Astrocyte (in vitro differentiated cells and primary cell): ENCODE results near the gene CNTNAP2. TPM values are rescaled to one million over a fixed set of nuclear protein-coding genes. Genes with fewer than 3 reads are reported as not detected.

Source experiments
- DNase-seq: peaks from one replicate; pipeline ENCODE4 v3.0.0-alpha.2; 2010; ENCODE audit warnings: low read depth
- FAIRE-seq: peaks from 2 replicates; lab custom pipeline; 2011; peaks lifted over from hg19 to GRCh38; lab: Jason Lieb, UNC
- H2AFZ ChIP-seq: 2 replicates; pipeline ENCODE4 v1.6.0; 2012; ENCODE audit warnings: low read depth, low read length, inconsistent platforms
- H3K27ac ChIP-seq: 2 replicates; pipeline ENCODE4 v1.5.1; 2011; ENCODE audit warnings: low read depth, low read length, inconsistent platforms
- H3K27me3 ChIP-seq: 2 replicates; pipeline ENCODE4 v1.6.0; 2011; ENCODE audit warnings: low read length, inconsistent platforms; ENCODE audit not compliant: insufficient read depth
- H3K36me3 ChIP-seq: 2 replicates; pipeline ENCODE4 v1.5.1; 2011; ENCODE audit warnings: low read length, inconsistent platforms; ENCODE audit not compliant: insufficient read depth
- H3K4me1 ChIP-seq: 2 replicates; pipeline ENCODE4 v1.5.1; 2011; ENCODE audit warnings: low read length, inconsistent platforms; ENCODE audit not compliant: insufficient read depth
- H3K4me2 ChIP-seq: 2 replicates; pipeline ENCODE4 v1.6.0; 2012; ENCODE audit warnings: low read length, inconsistent platforms
- H3K4me3 ChIP-seq: 2 replicates; pipeline ENCODE4 v1.5.1; 2011; ENCODE audit warnings: low read depth, mild to moderate bottlenecking, low read length, inconsistent platforms; ENCODE audit not compliant: insufficient read depth
- H3K79me2 ChIP-seq: 2 replicates; pipeline ENCODE4 v1.6.0; 2012; ENCODE audit warnings: mild to moderate bottlenecking, low read length, inconsistent platforms; ENCODE audit not compliant: insufficient read depth
- H3K9ac ChIP-seq: 2 replicates; pipeline ENCODE4 v1.6.0; 2012; ENCODE audit warnings: mild to moderate bottlenecking, low read length, inconsistent platforms
- H3K9me3 ChIP-seq: 2 replicates; pipeline ENCODE4 v1.5.1; 2012; ENCODE audit warnings: low read depth, mild to moderate bottlenecking, low read length, inconsistent platforms; ENCODE audit not compliant: insufficient read depth
- H4K20me1 ChIP-seq: 2 replicates; pipeline ENCODE4 v1.6.0; 2012; ENCODE audit warnings: low read length, inconsistent platforms; ENCODE audit not compliant: insufficient read depth
- H3K27ac Mint-ChIP-seq: one replicate; pipeline ENCODE4 v1.8.0; 2021; ENCODE audit warnings: mild to moderate bottlenecking, mixed read lengths; ENCODE audit not compliant: unreplicated experiment
- H3K27me3 Mint-ChIP-seq: one replicate; pipeline ENCODE4 v1.8.0; 2021; ENCODE audit warnings: low read depth, mixed read lengths; ENCODE audit not compliant: unreplicated experiment
- H3K36me3 Mint-ChIP-seq: one replicate; pipeline ENCODE4 v1.8.0; 2021; ENCODE audit warnings: low read depth, mixed read lengths; ENCODE audit not compliant: unreplicated experiment
- H3K4me1 Mint-ChIP-seq: one replicate; pipeline ENCODE4 v1.8.0; 2021; ENCODE audit warnings: low read depth, mixed read lengths; ENCODE audit not compliant: unreplicated experiment
- H3K4me3 Mint-ChIP-seq: one replicate; pipeline ENCODE4 v1.8.0; 2021; ENCODE audit warnings: mild to moderate bottlenecking, moderate library complexity, mixed read lengths; ENCODE audit not compliant: unreplicated experiment
- H3K9me3 Mint-ChIP-seq: one replicate; pipeline ENCODE4 v1.8.0; 2021; ENCODE audit warnings: mild to moderate bottlenecking, mixed read lengths; ENCODE audit not compliant: unreplicated experiment
- EZH2 ChIP-seq: IDR thresholded peaks from 2 replicates; pipeline ENCODE4 v1.6.1; 2012; ENCODE audit warnings: mild to moderate bottlenecking, low read length, inconsistent platforms; ENCODE audit not compliant: insufficient read depth
- total RNA-seq: library from RNA; stranded (reverse); gene quantifications from 2 replicates; pipeline ENCODE4 v1.2.1, GENCODE V29; 2021
- TF ChIP-seq, protein P1 (sequence below): IDR thresholded peaks from 2 replicates; pipeline ENCODE4 v1.5.1; 2011; ENCODE audit warnings: low read depth, mild to moderate bottlenecking, inconsistent platforms, low read length, moderate library complexity; ENCODE audit not compliant: insufficient read depth

Gene CNTNAP2
- total RNA-seq, 1 donor from 2014 or later: 20.0 TPM

DNA sequence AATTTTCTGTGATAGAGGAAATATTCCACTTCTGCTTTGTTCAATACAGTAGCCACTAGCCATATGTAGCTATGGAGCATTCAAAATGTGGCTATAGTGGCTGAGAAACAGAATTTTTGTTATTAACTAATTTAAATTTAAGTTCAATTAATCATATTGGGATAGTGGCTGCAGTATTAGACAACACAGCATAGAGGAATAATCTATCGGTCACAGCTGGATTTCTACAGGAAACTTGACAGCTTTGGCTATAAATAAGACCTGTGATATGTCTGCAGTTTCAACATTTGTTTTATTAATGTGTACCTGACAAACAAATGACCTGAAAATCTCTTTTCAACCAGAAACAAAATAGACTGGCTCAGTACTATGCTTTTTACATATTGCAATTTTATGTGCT is 953.2 kb downstream of the CNTNAP2 start:
- DNase-seq: no peak
- Histone ChIP-seq H3K4me3 (no peak overlapping the region), H3K9me3 (no peaks in the 10 kb centered on the region), H3K4me2 (no peak overlapping the region), H2AFZ (no peak overlapping the region), H3K9ac (no peak overlapping the region), H3K27me3 (no peaks in the 10 kb centered on the region), H4K20me1 (no peaks in the 10 kb centered on the region), H3K27ac (no peak overlapping the region), H3K36me3 (no peaks in the 10 kb centered on the region), H3K4me1 (no peaks in the 10 kb centered on the region), H3K79me2 (no peaks in the 10 kb centered on the region)
- H3K36me3 Mint-ChIP-seq: no peaks in the 10 kb centered on the region
- no peak overlapping the region for H3K4me3 Mint-ChIP-seq
- H3K4me1 Mint-ChIP-seq: no peaks in the 10 kb centered on the region
- TF ChIP-seq, protein P1, sequence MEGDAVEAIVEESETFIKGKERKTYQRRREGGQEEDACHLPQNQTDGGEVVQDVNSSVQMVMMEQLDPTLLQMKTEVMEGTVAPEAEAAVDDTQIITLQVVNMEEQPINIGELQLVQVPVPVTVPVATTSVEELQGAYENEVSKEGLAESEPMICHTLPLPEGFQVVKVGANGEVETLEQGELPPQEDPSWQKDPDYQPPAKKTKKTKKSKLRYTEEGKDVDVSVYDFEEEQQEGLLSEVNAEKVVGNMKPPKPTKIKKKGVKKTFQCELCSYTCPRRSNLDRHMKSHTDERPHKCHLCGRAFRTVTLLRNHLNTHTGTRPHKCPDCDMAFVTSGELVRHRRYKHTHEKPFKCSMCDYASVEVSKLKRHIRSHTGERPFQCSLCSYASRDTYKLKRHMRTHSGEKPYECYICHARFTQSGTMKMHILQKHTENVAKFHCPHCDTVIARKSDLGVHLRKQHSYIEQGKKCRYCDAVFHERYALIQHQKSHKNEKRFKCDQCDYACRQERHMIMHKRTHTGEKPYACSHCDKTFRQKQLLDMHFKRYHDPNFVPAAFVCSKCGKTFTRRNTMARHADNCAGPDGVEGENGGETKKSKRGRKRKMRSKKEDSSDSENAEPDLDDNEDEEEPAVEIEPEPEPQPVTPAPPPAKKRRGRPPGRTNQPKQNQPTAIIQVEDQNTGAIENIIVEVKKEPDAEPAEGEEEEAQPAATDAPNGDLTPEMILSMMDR: no peak
- no peak for TF ChIP-seq EZH2
- H3K27ac Mint-ChIP-seq: no peak overlapping the region
- H3K9me3 Mint-ChIP-seq: no peaks in the 10 kb centered on the region
- H3K27me3 Mint-ChIP-seq: no peaks in the 10 kb centered on the region
- FAIRE-seq: no peak

DNA sequence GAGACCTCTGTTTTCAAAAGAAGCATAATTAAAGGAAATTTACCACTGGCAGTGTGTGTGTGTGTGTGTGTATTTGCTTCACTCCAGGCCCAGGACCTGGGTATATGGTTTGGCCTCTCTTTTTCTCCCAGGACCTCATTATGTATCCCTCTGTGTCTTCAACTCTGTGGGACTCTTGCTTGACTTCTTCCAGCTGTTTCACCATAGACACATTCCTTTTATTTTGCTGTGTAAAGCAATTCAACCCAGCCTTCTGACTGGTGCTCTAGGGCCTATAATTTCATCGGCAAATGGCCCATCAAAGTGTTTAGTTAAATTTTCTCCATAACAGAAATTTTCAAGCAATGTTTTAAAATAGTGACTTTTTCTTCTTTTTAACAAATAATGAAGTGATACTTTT is 954.3 kb downstream of the CNTNAP2 start:
- H3K9me3 Mint-ChIP-seq: no peaks in the 10 kb centered on the region
- no peaks in the 10 kb centered on the region for H3K36me3 ChIP-seq
- no peak overlapping the region for H3K9ac ChIP-seq
- H3K79me2 ChIP-seq: no peaks in the 10 kb centered on the region
- H3K27ac ChIP-seq: no peak overlapping the region
- FAIRE-seq: no peak
- H3K36me3 Mint-ChIP-seq: no peaks in the 10 kb centered on the region
- no peaks in the 10 kb centered on the region for H3K4me1 Mint-ChIP-seq
- H3K27me3 ChIP-seq: no peaks in the 10 kb centered on the region
- H3K27ac Mint-ChIP-seq: no peak overlapping the region
- TF ChIP-seq EZH2: no peak
- TF ChIP-seq, protein P1: no peak
- no peak for DNase-seq
- no peak overlapping the region for H3K4me3 ChIP-seq
- H4K20me1 ChIP-seq: no peaks in the 10 kb centered on the region
- H3K4me2 ChIP-seq: no peak overlapping the region
- H3K9me3 ChIP-seq: no peaks in the 10 kb centered on the region
- H3K4me3 Mint-ChIP-seq: no peak overlapping the region
- H3K27me3 Mint-ChIP-seq: no peaks in the 10 kb centered on the region
- no peak overlapping the region for H2AFZ ChIP-seq
- H3K4me1 ChIP-seq: no peaks in the 10 kb centered on the region

DNA sequence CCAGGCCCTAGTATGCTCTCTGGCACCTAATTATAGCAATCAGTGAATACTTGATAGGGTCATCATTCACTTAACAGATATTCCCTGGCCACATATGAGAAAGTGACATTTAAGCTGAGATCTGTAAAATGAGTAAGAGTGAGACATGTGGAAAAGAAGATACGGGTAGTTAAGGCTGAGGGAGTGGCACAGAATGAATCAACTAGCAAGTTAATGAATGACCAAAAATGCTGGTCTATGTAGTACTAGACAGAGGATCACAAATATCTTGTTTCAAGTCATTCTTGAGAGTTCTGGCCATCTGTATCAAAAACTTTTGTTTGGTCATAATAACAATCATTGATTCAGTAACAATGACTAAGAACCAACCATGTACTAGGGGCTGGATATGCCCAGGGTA is 954.9 kb downstream of the CNTNAP2 start:
- DNase-seq (no peak), FAIRE-seq (no peak)
- H3K4me1 Mint-ChIP-seq: no peaks in the 10 kb centered on the region
- no peak overlapping the region for H3K27ac Mint-ChIP-seq
- Histone ChIP-seq H3K4me2 (no peak overlapping the region), H4K20me1 (no peaks in the 10 kb centered on the region), H3K9ac (no peak overlapping the region), H3K27me3 (no peaks in the 10 kb centered on the region), H2AFZ (no peak overlapping the region), H3K4me3 (no peak overlapping the region), H3K9me3 (no peaks in the 10 kb centered on the region), H3K36me3 (no peaks in the 10 kb centered on the region), H3K79me2 (no peaks in the 10 kb centered on the region), H3K4me1 (no peaks in the 10 kb centered on the region), H3K27ac (no peak overlapping the region)
- no peaks in the 10 kb centered on the region for H3K27me3 Mint-ChIP-seq
- no peak for TF ChIP-seq EZH2
- TF ChIP-seq, protein P1: no peak
- H3K4me3 Mint-ChIP-seq: no peak overlapping the region
- H3K36me3 Mint-ChIP-seq: no peaks in the 10 kb centered on the region
- no peaks in the 10 kb centered on the region for H3K9me3 Mint-ChIP-seq
